H1 (cell line): ENCODE results near the gene WASF3.

Experiments
- CHD2 ChIP-seq: IDR thresholded peaks from 2 replicates; pipeline ENCODE4 v1.6.1; 2012; ENCODE audit warnings: low read length, improper control_type of control experiment
- EP300 ChIP-seq, 2 experiments: IDR thresholded peaks; 1 replicate in 1 of 2; 2 replicates in 1 of 2; pipeline ENCODE4 v1.6.1; 2011 to 2012; ENCODE audit warnings: low read depth in 2 of 2, low read length in 2 of 2, mild to moderate bottlenecking in 2 of 2, borderline replicate concordance in 1 of 2, inconsistent platforms in 1 of 2, moderate library complexity in 1 of 2
- HDAC6 ChIP-seq: IDR thresholded peaks from one replicate; pipeline ENCODE4 v1.7.1; 2012; ENCODE audit warnings: low read depth, mild to moderate bottlenecking, inconsistent platforms, low read length, moderate library complexity
- JUND ChIP-seq: IDR thresholded peaks from 2 replicates; pipeline ENCODE4 v1.6.1; 2011; ENCODE audit warnings: mild to moderate bottlenecking, improper control_type of control experiment, low read length
- POLR2A ChIP-seq, 2 experiments: IDR thresholded peaks; 1 replicate in 1 of 2; 2 replicates in 1 of 2; pipeline ENCODE4 v1.6.1; 2011; ENCODE audit warnings: low read depth in 2 of 2, low read length in 2 of 2, mild to moderate bottlenecking in 2 of 2; ENCODE audit errors: control extremely low read depth in 1 of 2
- POU5F1 ChIP-seq: IDR thresholded peaks from 2 replicates; pipeline ENCODE4 v1.6.1; 2011; ENCODE audit warnings: low read depth, mild to moderate bottlenecking, low read length, moderate library complexity
- RFX5 ChIP-seq: IDR thresholded peaks from 2 replicates; pipeline ENCODE4 v1.6.1; 2011; ENCODE audit warnings: low read depth, low read length, improper control_type of control experiment, borderline replicate concordance
- SRF ChIP-seq: IDR thresholded peaks from 2 replicates; pipeline ENCODE4 v1.6.1; 2011; ENCODE audit warnings: mild to moderate bottlenecking, low read depth, low read length, moderate library complexity
- TAF1 ChIP-seq: IDR thresholded peaks from 2 replicates; pipeline ENCODE4 v1.6.1; 2011; ENCODE audit warnings: mild to moderate bottlenecking, low read depth, low read length
- TF ChIP-seq, protein P1 (sequence below), 3 experiments: IDR thresholded peaks; 1 replicate in 2 of 3; 2 replicates in 1 of 3; pipeline versions ENCODE4 v1.5.1 to v1.6.1; 2011; ENCODE audit warnings: low read length in 3 of 3, mild to moderate bottlenecking in 3 of 3, inconsistent platforms in 2 of 3, low read depth in 1 of 3, moderate library complexity in 1 of 3; ENCODE audit not compliant: insufficient read depth in 1 of 3; ENCODE audit errors: control extremely low read depth in 1 of 3
- TF ChIP-seq, protein P2 (sequence below): IDR thresholded peaks from 2 replicates; pipeline ENCODE4 v1.6.1; 2012; ENCODE audit warnings: inconsistent platforms
- TF ChIP-seq, protein P3 (sequence below): IDR thresholded peaks from 2 replicates; pipeline ENCODE4 v1.6.1; 2011; ENCODE audit warnings: low read depth, mild to moderate bottlenecking, low read length; ENCODE audit not compliant: insufficient read depth

DNA sequence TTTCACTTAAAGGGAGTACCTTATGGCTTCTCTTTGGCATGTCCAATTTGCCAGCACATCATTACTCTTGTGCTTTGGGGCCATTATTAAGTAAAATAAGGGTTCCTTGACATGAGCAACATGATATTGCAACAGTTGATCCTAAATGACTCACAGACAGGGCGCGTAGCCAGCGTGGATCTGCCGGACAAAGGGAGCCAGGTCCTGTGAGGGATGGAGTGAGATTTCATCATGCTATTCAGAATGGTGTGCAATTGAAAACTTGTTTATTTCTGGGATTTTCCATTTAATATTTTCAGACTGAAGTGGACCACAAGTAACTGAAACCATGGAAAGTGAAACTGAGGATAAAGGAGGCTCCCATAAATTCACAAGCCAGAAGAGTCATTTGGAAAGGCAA, 48.6 kb upstream of the WASF3 start:
- TF ChIP-seq HDAC6 (no peak), RFX5 (no peak), EP300 (IDR thresholded peaks at IDR 0.05; ENCODE audit: borderline replicate concordance in 1 of 2, low read depth in 2 of 2, low read length in 2 of 2) (no peak), TAF1 (no peak), CHD2 (no peak), SRF (no peak), JUND (no peak), POLR2A (IDR thresholded peaks at IDR 0.05; ENCODE audit: control extremely low read depth in 1 of 2, low read depth in 2 of 2, low read length in 2 of 2) (no peak), POU5F1 (no peak)
- TF ChIP-seq, protein P1, sequence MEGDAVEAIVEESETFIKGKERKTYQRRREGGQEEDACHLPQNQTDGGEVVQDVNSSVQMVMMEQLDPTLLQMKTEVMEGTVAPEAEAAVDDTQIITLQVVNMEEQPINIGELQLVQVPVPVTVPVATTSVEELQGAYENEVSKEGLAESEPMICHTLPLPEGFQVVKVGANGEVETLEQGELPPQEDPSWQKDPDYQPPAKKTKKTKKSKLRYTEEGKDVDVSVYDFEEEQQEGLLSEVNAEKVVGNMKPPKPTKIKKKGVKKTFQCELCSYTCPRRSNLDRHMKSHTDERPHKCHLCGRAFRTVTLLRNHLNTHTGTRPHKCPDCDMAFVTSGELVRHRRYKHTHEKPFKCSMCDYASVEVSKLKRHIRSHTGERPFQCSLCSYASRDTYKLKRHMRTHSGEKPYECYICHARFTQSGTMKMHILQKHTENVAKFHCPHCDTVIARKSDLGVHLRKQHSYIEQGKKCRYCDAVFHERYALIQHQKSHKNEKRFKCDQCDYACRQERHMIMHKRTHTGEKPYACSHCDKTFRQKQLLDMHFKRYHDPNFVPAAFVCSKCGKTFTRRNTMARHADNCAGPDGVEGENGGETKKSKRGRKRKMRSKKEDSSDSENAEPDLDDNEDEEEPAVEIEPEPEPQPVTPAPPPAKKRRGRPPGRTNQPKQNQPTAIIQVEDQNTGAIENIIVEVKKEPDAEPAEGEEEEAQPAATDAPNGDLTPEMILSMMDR (IDR thresholded peaks at IDR 0.05; ENCODE audit: control extremely low read depth in 1 of 3, insufficient read depth in 1 of 3, low read depth in 1 of 3, low read length in 3 of 3) = no peak
- TF ChIP-seq, protein P2, sequence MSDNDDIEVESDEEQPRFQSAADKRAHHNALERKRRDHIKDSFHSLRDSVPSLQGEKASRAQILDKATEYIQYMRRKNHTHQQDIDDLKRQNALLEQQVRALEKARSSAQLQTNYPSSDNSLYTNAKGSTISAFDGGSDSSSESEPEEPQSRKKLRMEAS = no peak
- TF ChIP-seq, protein P3, sequence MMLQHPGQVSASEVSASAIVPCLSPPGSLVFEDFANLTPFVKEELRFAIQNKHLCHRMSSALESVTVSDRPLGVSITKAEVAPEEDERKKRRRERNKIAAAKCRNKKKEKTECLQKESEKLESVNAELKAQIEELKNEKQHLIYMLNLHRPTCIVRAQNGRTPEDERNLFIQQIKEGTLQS = no peak
